Measurements from ENCODE around the gene USP36. TPM values are rescaled to one million over a fixed set of nuclear protein-coding genes. Genes with fewer than 3 reads are reported as not detected.

Gene USP36
- total RNA-seq, 2 experiments from 2014 or later: 489 to 494 TPM

- H3K36me3 Mint-ChIP-seq (ENCODE audit: low read depth): peaks cover 66% of the 10 kb centered on the region
- peaks cover 54% of the 10 kb centered on the region for H3K4me1 Mint-ChIP-seq (ENCODE audit: low read depth)
- peak overlapping the region; percentile 95 for H3K27ac Mint-ChIP-seq
- peaks cover 9% of the 10 kb centered on the region for H3K36me3 ChIP-seq (ENCODE audit: insufficient read depth, low read length)
- H3K27me3 Mint-ChIP-seq: no peaks in the 10 kb centered on the region
- DNase-seq (peak in 4 of 14 experiments; percentile 44 to 67 (median 57)), ATAC-seq (ENCODE audit: poor library complexity) (no peak)
- H3K9me3 ChIP-seq (ENCODE audit: control insufficient read depth in 1 of 2, insufficient read depth in 1 of 2, low read length in 2 of 2): no peaks in the 10 kb centered on the region
- ChIA-PET CTCF (interaction anchor here (0.7 to 1.7 kb wide), 4 partner anchors 12 to 41 kb away, joined by 3 to 4 read pairs (median 3); no protein-coding TSS in a partner anchor), POLR2A (interaction anchor here (1.5 to 6.2 kb wide), 5 partner anchors 12 to 29 kb away, joined by 5 to 60 read pairs (median 33); no protein-coding TSS in a partner anchor)
- intact Hi-C loops (cut with DNase I, micrococcal nuclease): loop anchor here (2.0 to 5.0 kb wide), 3 partner anchors 17 to 69 kb away; no protein-coding TSS in a partner anchor
- no peaks in the 10 kb centered on the region for H3K9me3 Mint-ChIP-seq
- H3K27ac ChIP-seq (ENCODE audit: low read depth in 1 of 2, low read length in 2 of 2): peak overlapping the region; percentile 65 to 86
- H3K4me3 ChIP-seq (ENCODE audit: low read length): peak overlapping the region; percentile 93
- H3K4me3 Mint-ChIP-seq: peak overlapping the region; percentile 86
- H3K27me3 ChIP-seq (ENCODE audit: control insufficient read depth in 1 of 2, insufficient read depth in 2 of 2, low read length in 2 of 2): no peaks in the 10 kb centered on the region
- no peak for TF ChIP-seq CTCF (IDR thresholded peaks at IDR 0.05)
- H3K4me1 ChIP-seq (ENCODE audit: insufficient read depth, low read length): peaks cover 68% of the 10 kb centered on the region
Observed at GRCh38 chr17:78777881-78778280, 62.7 kb downstream of the USP36 start.

DNA sequence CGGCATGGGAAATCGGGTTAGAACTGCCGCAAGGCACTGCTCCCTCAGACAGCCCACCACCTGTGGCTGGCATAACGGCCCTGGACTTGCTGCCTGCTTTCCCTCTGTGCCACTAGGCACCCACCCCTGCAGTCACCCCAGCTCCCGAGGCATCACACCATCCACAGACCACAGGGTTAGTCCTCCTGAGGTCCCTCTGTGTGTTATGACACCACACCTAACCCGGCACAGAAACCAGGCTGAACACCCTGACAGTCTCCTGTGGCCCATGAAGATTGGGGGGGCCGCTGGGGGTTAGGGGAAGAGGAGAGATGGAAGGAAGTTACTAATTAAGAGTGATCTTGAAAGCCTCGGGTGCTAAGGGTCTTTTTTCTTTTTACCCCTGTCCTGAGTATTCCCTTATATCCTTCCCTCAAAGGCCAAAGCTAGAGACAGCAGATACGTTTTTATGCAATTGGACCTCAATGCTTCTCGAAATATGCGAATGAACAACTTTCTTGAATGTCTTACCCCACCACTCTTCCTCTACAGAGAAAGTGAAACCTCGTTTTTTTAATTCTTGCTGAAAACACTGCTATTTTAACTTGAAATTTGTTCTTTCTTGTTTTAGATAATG is 65.5 kb downstream of the USP36 start:
- Mint-ChIP-seq H3K36me3 (ENCODE audit: low read depth) (peaks cover 66% of the 10 kb centered on the region), H3K4me1 (ENCODE audit: low read depth) (peaks cover 67% of the 10 kb centered on the region), H3K27ac (peak overlapping the region; percentile 95), H3K9me3 (no peaks in the 10 kb centered on the region), H3K4me3 (peak overlapping the region; percentile 90), H3K27me3 (no peaks in the 10 kb centered on the region)
- TF ChIP-seq CTCF (IDR thresholded peaks at IDR 0.05): no peak
- ChIA-PET POLR2A (interaction anchor here (0.7 to 10.8 kb wide), 17 partner anchors 9 to 1343 kb away, joined by 3 to 106 read pairs (median 5); no protein-coding TSS in a partner anchor), CTCF (interaction anchor here (1.0 to 2.3 kb wide), 4 partner anchors 10 to 31 kb away, joined by 3 to 9 read pairs (median 4); no protein-coding TSS in a partner anchor)
- peak overlapping the region; percentile 85 to 86 for H3K27ac ChIP-seq (ENCODE audit: low read depth in 1 of 2, low read length in 2 of 2)
- peaks cover 89% of the 10 kb centered on the region for H3K4me1 ChIP-seq (ENCODE audit: insufficient read depth, low read length)
- H3K36me3 ChIP-seq (ENCODE audit: insufficient read depth, low read length): peaks cover 20% of the 10 kb centered on the region
- no peaks in the 10 kb centered on the region for H3K27me3 ChIP-seq (ENCODE audit: control insufficient read depth in 1 of 2, insufficient read depth in 2 of 2, low read length in 2 of 2)
- H3K4me3 ChIP-seq (ENCODE audit: low read length): peak overlapping the region; percentile 66
- intact Hi-C loops (cut with DNase I, micrococcal nuclease): loop anchor here in 1 of 2 experiments (2.0 to 5.0 kb wide), 2 partner anchors 28 to 38 kb away; no protein-coding TSS in a partner anchor
- peak; percentile 39 to 84 (median 54) for DNase-seq
- ATAC-seq (ENCODE audit: poor library complexity): peak; percentile 37
- H3K9me3 ChIP-seq (ENCODE audit: control insufficient read depth in 1 of 2, insufficient read depth in 1 of 2, low read length in 2 of 2): no peaks in the 10 kb centered on the region

GRCh38 chr17:78774453-78774852 is 66.2 kb downstream of the USP36 start:
- CTCF ChIA-PET: interaction anchor here (2.3 kb wide), 1 partner anchor 16 kb away, joined by 9 read pairs; no protein-coding TSS in a partner anchor
- H3K36me3 ChIP-seq (ENCODE audit: insufficient read depth, low read length): peaks cover 24% of the 10 kb centered on the region
- TF ChIP-seq CTCF (IDR thresholded peaks at IDR 0.05): no peak
- H3K27ac ChIP-seq (ENCODE audit: low read depth in 1 of 2, low read length in 2 of 2): peak overlapping the region; percentile 85 to 86
- intact Hi-C loops (cut with DNase I, micrococcal nuclease): loop anchor here in 1 of 2 experiments (2.0 kb wide), 1 partner anchor 28 kb away; no protein-coding TSS in a partner anchor
- H3K9me3 Mint-ChIP-seq: no peaks in the 10 kb centered on the region
- peak overlapping the region; percentile 90 for H3K4me3 Mint-ChIP-seq
- peak overlapping the region; percentile 66 for H3K4me3 ChIP-seq (ENCODE audit: low read length)
- ATAC-seq (ENCODE audit: poor library complexity) (peak; percentile 26), DNase-seq (peak in 5 of 14 experiments; percentile 33 to 52 (median 38))
- no peaks in the 10 kb centered on the region for H3K27me3 Mint-ChIP-seq
- H3K27ac Mint-ChIP-seq: peak overlapping the region; percentile 95
- peaks cover 60% of the 10 kb centered on the region for H3K36me3 Mint-ChIP-seq (ENCODE audit: low read depth)
- POLR2A ChIA-PET: interaction anchor here (0.7 to 10.8 kb wide), 13 partner anchors 8 to 1342 kb away, joined by 3 to 106 read pairs (median 6); no protein-coding TSS in a partner anchor
- H3K4me1 Mint-ChIP-seq (ENCODE audit: low read depth): peaks cover 61% of the 10 kb centered on the region
- peaks cover 89% of the 10 kb centered on the region for H3K4me1 ChIP-seq (ENCODE audit: insufficient read depth, low read length)
- H3K9me3 ChIP-seq (ENCODE audit: control insufficient read depth in 1 of 2, insufficient read depth in 1 of 2, low read length in 2 of 2): no peaks in the 10 kb centered on the region
- no peaks in the 10 kb centered on the region for H3K27me3 ChIP-seq (ENCODE audit: control insufficient read depth in 1 of 2, insufficient read depth in 2 of 2, low read length in 2 of 2)

Measured in CD4-positive, alpha-beta T cell (primary cell).